ENCODE measurements around the gene MYO1A.

GRCh38 chr12:57019983-57020719 is 29.8 kb downstream of the MYO1A start:
- no peak for TF ChIP-seq EP300 (conservative IDR thresholded peaks at IDR 0.05; ENCODE audit: poor library complexity, severe bottlenecking)
- TF ChIP-seq RAD21 (conservative IDR thresholded peaks at IDR 0.05): no peak
- no peak for TF ChIP-seq EZH2 (IDR thresholded peaks at IDR 0.05; ENCODE audit: borderline replicate concordance, insufficient read depth, low read length, poor library complexity, severe bottlenecking)
